B cell (primary cell): ENCODE measurements around the gene MINDY2. TPM values are rescaled to one million over a fixed set of nuclear protein-coding genes. Genes with fewer than 3 reads are reported as not detected.

Experiments used
- ATAC-seq: fragments of 200-7000 bp; cut with Tn5 transposase; one replicate; pipeline ENCODE4 v1.10.0; 2021; ENCODE audit warnings: low read depth, mild to moderate bottlenecking, moderate number of reproducible peaks, moderate library complexity
- CTCF ChIA-PET: fragments of 350-600 bp; sonication (Branson Sonifier 250); formaldehyde crosslinking; loops from one replicate; lab custom pipeline; 2021; ENCODE audit warnings: antibody characterized with exemption, inconsistent platforms; lab: Charles Lee
- POLR2A ChIA-PET: fragments of 350-600 bp; sonication (Branson Sonifier 250); formaldehyde crosslinking; loops from one replicate; lab custom pipeline; 2021; ENCODE audit warnings: antibody characterized with exemption; lab: Charles Lee
- DNase-seq: peaks from one replicate; pipeline ENCODE4 v3.0.0; 2013
- H2AFZ ChIP-seq: 2 replicates; pipeline ENCODE4 v1.6.1; 2012; ENCODE audit warnings: mild to moderate bottlenecking, low read depth, low read length; ENCODE audit not compliant: insufficient read depth, poor library complexity, severe bottlenecking
- H3K27ac ChIP-seq, 2 donors: 1 replicate in 1 of 2; 2 replicates in 1 of 2; pipeline ENCODE4 v1.5.1; 2012 to 2013; ENCODE audit warnings: low read length in 2 of 2, mild to moderate bottlenecking in 2 of 2, moderate library complexity in 1 of 2
- H3K27me3 ChIP-seq, 4 experiments: fragments of 200-600 bp in 1 of 4; sonication (generic) in 1 of 4; replicated peaks in 1 of 4; 1 replicate in 2 of 4; 2 replicates in 2 of 4; pipeline versions ENCODE4 v1.6.1 to v1.7.0; 2013 to 2016; ENCODE audit warnings: low read length in 3 of 4, mild to moderate bottlenecking in 2 of 4, mixed read lengths in 1 of 4, moderate library complexity in 1 of 4; ENCODE audit not compliant: insufficient read depth in 4 of 4, control insufficient read depth in 3 of 4; ENCODE audit errors: control extremely low read depth in 1 of 4
- H3K36me3 ChIP-seq, 2 experiments: replicated peaks in 1 of 2; 1 replicate in 1 of 2; 2 replicates in 1 of 2; pipeline versions ENCODE4 v1.6.1 to v1.7.1; 2013; ENCODE audit warnings: low read length in 1 of 2; ENCODE audit not compliant: insufficient read depth in 2 of 2, control insufficient read depth in 1 of 2; ENCODE audit errors: control extremely low read depth in 1 of 2, extremely low read depth in 1 of 2
- H3K4me1 ChIP-seq, 2 donors: fragments of 200-600 bp in 1 of 2; sonication (generic) in 1 of 2; 1 replicate in 1 of 2; 2 replicates in 1 of 2; pipeline versions ENCODE4 v1.5.1 to v1.6.1; 2013 to 2017; ENCODE audit warnings: low read length in 2 of 2; ENCODE audit not compliant: control insufficient read depth in 2 of 2, insufficient read depth in 2 of 2
- H3K4me2 ChIP-seq: replicated peaks from 2 replicates; pipeline ENCODE3; 2012; ENCODE audit warnings: mild to moderate bottlenecking, low read depth, low read length; ENCODE audit not compliant: poor library complexity, severe bottlenecking
- H3K4me3 ChIP-seq, 5 experiments: fragments of 200-600 bp in 1 of 5; sonication (generic) in 1 of 5; 1 replicate in 3 of 5; 2 replicates in 2 of 5; pipeline versions ENCODE4 v1.5.1 to v1.7.0; 2011 to 2016; ENCODE audit warnings: low read length in 4 of 5, mild to moderate bottlenecking in 4 of 5, low read depth in 2 of 5, control low read depth in 1 of 5, moderate library complexity in 1 of 5; ENCODE audit not compliant: insufficient read depth in 1 of 5; ENCODE audit errors: control extremely low read depth in 1 of 5, extremely low read depth in 1 of 5
- H3K79me2 ChIP-seq: fragments of 200-600 bp; sonication (generic); one replicate; pipeline ENCODE4 v1.6.0; 2016; ENCODE audit warnings: low read length; ENCODE audit not compliant: control insufficient read depth, insufficient read depth
- H3K9ac ChIP-seq: fragments of 200-600 bp; sonication (generic); 2 replicates; pipeline ENCODE4 v1.6.1; 2017; ENCODE audit warnings: mild to moderate bottlenecking, low read length, moderate library complexity
- H3K9me3 ChIP-seq, 3 donors: one replicate each; pipeline versions ENCODE4 v1.6.1 to v1.7.1; 2013; ENCODE audit warnings: low read length in 2 of 3; ENCODE audit not compliant: control insufficient read depth in 2 of 3, insufficient read depth in 1 of 3; ENCODE audit errors: control extremely low read depth in 1 of 3
- H4K20me1 ChIP-seq: 2 replicates; pipeline ENCODE4 v1.6.0; 2012; ENCODE audit warnings: mild to moderate bottlenecking, low read length; ENCODE audit not compliant: insufficient read depth, control insufficient read depth, poor library complexity, severe bottlenecking
- H3K27ac Mint-ChIP-seq: one replicate; pipeline ENCODE4 v1.8.0; 2021; ENCODE audit warnings: mixed read lengths
- H3K27me3 Mint-ChIP-seq: one replicate; pipeline ENCODE4 v1.8.0; 2021; ENCODE audit warnings: mixed read lengths
- H3K4me1 Mint-ChIP-seq: one replicate; pipeline ENCODE4 v1.8.0; 2021; ENCODE audit warnings: mixed read lengths
- H3K4me3 Mint-ChIP-seq: one replicate; pipeline ENCODE4 v1.8.0; 2021; ENCODE audit warnings: mixed read lengths
- H3K9me3 Mint-ChIP-seq: one replicate; pipeline ENCODE4 v1.8.0; 2022; ENCODE audit warnings: mixed read lengths; ENCODE audit not compliant: insufficient read depth
- EZH2 ChIP-seq: IDR thresholded peaks from 2 replicates; pipeline ENCODE4 v1.6.1; 2012; ENCODE audit warnings: borderline replicate concordance, low read depth, mild to moderate bottlenecking, moderate library complexity, low read length; ENCODE audit not compliant: insufficient read depth, poor library complexity, severe bottlenecking
- WGBS: methylation state at CpG from one replicate; pipeline ENCODE4 v1.1.5; 2013; ENCODE audit warnings: missing lambda C conversion rate; ENCODE audit not compliant: insufficient coverage; 5-methylcytosine and 5-hydroxymethylcytosine counted together
- intact Hi-C: fragments of 100-400 bp; cut with micrococcal nuclease; formaldehyde crosslinking; loops from one replicate; pipeline ENCODE4 v1.10.0; 2022
- polyA plus RNA-seq: library from polyadenylated mRNA; depleted of rRNA; stranded (reverse); fragments of >200 nt; gene quantifications from 2 replicates; pipeline ENCODE4 v1.2.3, GENCODE V29; 2012
- total RNA-seq, 2 donors: library from RNA; stranded (reverse); fragments of 120-200 nt in 1 of 2; gene quantifications; 1 replicate in 1 of 2; 2 replicates in 1 of 2; pipeline versions ENCODE4 v1.2.3 to v1.2.4, GENCODE V29; 2013 to 2022
- TF ChIP-seq, protein P1 (sequence below): fragments of 200-600 bp; IDR thresholded peaks from one replicate; pipeline ENCODE4 v1.8.0; 2022; ENCODE audit warnings: antibody characterized with exemption, mild to moderate bottlenecking

The MINDY2 gene
- total and polyA plus RNA-seq, 2 donors (not counting 1 experiment from before 2014, with no cell fraction given) = 2.3 to 16.6 TPM

DNA sequence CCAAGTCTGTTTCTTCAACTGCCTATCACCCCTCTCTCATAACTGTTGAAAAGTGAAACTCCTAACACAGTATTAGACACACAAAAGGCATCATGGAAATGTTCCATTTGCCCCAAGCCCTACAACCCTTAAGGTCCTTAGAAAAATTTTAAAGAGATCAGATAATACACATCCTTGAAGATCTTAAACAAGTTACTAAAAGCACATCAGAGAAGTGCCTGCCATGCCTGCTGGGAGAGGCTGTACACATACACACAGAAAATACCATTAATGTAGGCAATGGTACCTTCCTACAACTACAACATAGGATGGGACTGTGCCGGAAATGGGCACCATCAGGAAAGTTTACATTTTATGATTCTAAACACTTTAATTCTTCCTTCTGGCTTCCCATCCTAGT lies 24.9 kb upstream of the MINDY2 start:
- H3K4me3 ChIP-seq = no peak overlapping the region
- H3K4me2 ChIP-seq = peak overlapping the region; percentile 4
- intact Hi-C loops = loop anchor here (5.0 kb wide), 1 partner anchor 34 kb away; no protein-coding TSS in a partner anchor
- peaks cover 84% of the 10 kb centered on the region for H3K79me2 ChIP-seq
- H4K20me1 ChIP-seq = peaks cover 36% of the 10 kb centered on the region
- CTCF ChIA-PET = interaction anchor here (1.0 kb wide), 1 partner anchor 25 kb away, joined by 3 read pairs; the partner anchor contains the start of gene MINDY2
- POLR2A ChIA-PET = interaction anchor here (0.6 kb wide), 1 partner anchor 196 kb away, joined by 4 read pairs; no protein-coding TSS in a partner anchor
- Mint-ChIP-seq H3K4me3 (no peak overlapping the region), H3K4me1 (peaks cover 66% of the 10 kb centered on the region), H3K9me3 (no peaks in the 10 kb centered on the region), H3K27me3 (no peaks in the 10 kb centered on the region), H3K27ac (no peak overlapping the region)
- no peak for ATAC-seq
- H3K9me3 ChIP-seq = no peaks in the 10 kb centered on the region
- no peak for TF ChIP-seq EZH2
- TF ChIP-seq, protein P1, sequence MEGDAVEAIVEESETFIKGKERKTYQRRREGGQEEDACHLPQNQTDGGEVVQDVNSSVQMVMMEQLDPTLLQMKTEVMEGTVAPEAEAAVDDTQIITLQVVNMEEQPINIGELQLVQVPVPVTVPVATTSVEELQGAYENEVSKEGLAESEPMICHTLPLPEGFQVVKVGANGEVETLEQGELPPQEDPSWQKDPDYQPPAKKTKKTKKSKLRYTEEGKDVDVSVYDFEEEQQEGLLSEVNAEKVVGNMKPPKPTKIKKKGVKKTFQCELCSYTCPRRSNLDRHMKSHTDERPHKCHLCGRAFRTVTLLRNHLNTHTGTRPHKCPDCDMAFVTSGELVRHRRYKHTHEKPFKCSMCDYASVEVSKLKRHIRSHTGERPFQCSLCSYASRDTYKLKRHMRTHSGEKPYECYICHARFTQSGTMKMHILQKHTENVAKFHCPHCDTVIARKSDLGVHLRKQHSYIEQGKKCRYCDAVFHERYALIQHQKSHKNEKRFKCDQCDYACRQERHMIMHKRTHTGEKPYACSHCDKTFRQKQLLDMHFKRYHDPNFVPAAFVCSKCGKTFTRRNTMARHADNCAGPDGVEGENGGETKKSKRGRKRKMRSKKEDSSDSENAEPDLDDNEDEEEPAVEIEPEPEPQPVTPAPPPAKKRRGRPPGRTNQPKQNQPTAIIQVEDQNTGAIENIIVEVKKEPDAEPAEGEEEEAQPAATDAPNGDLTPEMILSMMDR = no peak
- H3K9ac ChIP-seq = no peak overlapping the region
- H3K27ac ChIP-seq = no peak overlapping the region
- H3K36me3 ChIP-seq = no peaks in the 10 kb centered on the region
- H3K27me3 ChIP-seq = no peaks in the 10 kb centered on the region
- peaks cover 15 to 29% of the 10 kb centered on the region in 2 donors for H3K4me1 ChIP-seq
- no peak for DNase-seq
- no CpG with 5 or more reads among the region's 1 CpG for WGBS
- no peak overlapping the region for H2AFZ ChIP-seq

DNA sequence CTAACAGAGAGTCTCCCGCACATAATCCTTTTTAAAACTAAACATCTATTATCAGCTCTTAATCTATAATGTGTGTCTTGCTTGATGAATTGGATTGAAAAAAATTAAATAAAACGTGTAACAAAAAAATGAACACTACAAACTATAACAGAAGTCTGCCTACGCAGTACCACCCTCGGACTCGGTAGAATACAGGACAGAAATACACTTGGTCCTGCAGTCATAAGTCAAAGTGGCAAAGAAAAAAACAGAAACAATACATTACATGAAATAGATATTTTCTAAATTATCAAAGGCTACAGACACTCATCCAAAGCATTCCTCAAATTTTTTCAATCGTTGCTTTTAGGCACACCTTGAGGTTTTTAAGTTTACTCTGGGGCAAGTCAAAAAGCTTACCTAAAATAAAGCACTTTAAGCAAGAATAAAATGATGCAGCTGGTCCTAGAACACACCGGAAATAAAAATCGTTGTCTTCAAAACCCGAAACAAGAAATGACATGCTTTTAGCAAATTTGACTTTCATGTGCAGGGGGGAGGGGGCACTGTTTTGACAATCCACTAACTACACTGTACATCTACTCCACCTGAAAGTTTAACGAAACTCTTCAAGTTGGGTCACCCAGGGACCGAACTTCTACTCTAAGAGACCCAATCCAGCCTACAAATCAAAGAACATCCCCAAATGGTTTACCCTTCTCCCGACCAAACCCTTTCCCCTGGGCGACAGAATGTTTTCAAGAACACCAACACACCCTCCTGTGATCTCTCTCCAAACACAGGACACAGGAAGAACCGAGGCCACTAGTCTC lies 22.9 kb upstream of the MINDY2 start:
- Histone ChIP-seq H3K27me3 (no peaks in the 10 kb centered on the region), H3K36me3 (no peaks in the 10 kb centered on the region), H3K9ac (peak overlapping the region; percentile 84), H3K27ac (peak overlapping the region; percentile 33 to 86), H2AFZ (peak overlapping the region; percentile 92), H4K20me1 (peaks cover 30% of the 10 kb centered on the region), H3K4me1 (peaks cover 12 to 27% of the 10 kb centered on the region in 2 donors), H3K9me3 (no peaks in the 10 kb centered on the region), H3K4me2 (peak overlapping the region; percentile 87), H3K79me2 (peaks cover 63% of the 10 kb centered on the region), H3K4me3 (peak overlapping the region; percentile 87 to 99 (median 99))
- ChIA-PET POLR2A (interaction anchor here (3.3 kb wide), 1 partner anchor 22 kb away, joined by 55 read pairs; the partner anchor contains the start of gene MINDY2), CTCF (interaction anchor here (1.1 to 2.2 kb wide), 3 partner anchors 22 to 25 kb away, joined by 3 to 11 read pairs (median 7); partner anchors contain the start of gene MINDY2)
- DNase-seq = peak; percentile 59
- peak overlapping the region; percentile 99 for H3K4me3 Mint-ChIP-seq
- TF ChIP-seq EZH2 = no peak
- TF ChIP-seq, protein P1 = no peak
- peaks cover 46% of the 10 kb centered on the region for H3K4me1 Mint-ChIP-seq
- ATAC-seq = no peak
- intact Hi-C loops = loop anchor here (2.0 to 5.0 kb wide), 3 partner anchors 36 to 941 kb away; partner anchors contain the start of gene BNIP2
- 9% methylated on average over 9 of the region's 14 CpGs for WGBS
- H3K9me3 Mint-ChIP-seq = no peaks in the 10 kb centered on the region
- H3K27ac Mint-ChIP-seq = peak overlapping the region; percentile 97
- no peaks in the 10 kb centered on the region for H3K27me3 Mint-ChIP-seq
